CD14-positive monocyte (primary cell): ENCODE measurements around the gene UPK1B. TPM values are rescaled to one million over a fixed set of nuclear protein-coding genes. Genes with fewer than 3 reads are reported as not detected.

Source experiments
- DNase-seq, 3 donors: peaks; one replicate each; pipeline ENCODE4 v3.0.0-alpha.2; 2011 to 2022
- H2AFZ ChIP-seq: 2 replicates; pipeline ENCODE4 v1.6.0; 2012; ENCODE audit warnings: mild to moderate bottlenecking, low read depth, low read length, inconsistent platforms; ENCODE audit not compliant: insufficient read depth, poor library complexity, severe bottlenecking
- H3K27ac ChIP-seq, 2 donors: 1 replicate in 1 of 2; 2 replicates in 1 of 2; pipeline ENCODE4 v1.5.1; 2012 to 2013; ENCODE audit warnings: low read length in 2 of 2, control low read depth in 1 of 2, inconsistent platforms in 1 of 2, low read depth in 1 of 2, mild to moderate bottlenecking in 1 of 2
- H3K27me3 ChIP-seq, 2 donors: one replicate each; pipeline versions ENCODE4 v1.6.0 to v1.6.1; 2011 to 2013; ENCODE audit warnings: low read length in 2 of 2; ENCODE audit not compliant: control insufficient read depth in 2 of 2, insufficient read depth in 2 of 2
- H3K36me3 ChIP-seq, 2 donors: replicated peaks in 1 of 2; 1 replicate in 1 of 2; 2 replicates in 1 of 2; pipeline versions ENCODE4 v1.5.1 to v1.6.1; 2012 to 2013; ENCODE audit warnings: low read length in 2 of 2, control low read depth in 1 of 2, inconsistent platforms in 1 of 2, mild to moderate bottlenecking in 1 of 2; ENCODE audit not compliant: insufficient read depth in 2 of 2, control insufficient read depth in 1 of 2
- H3K4me1 ChIP-seq, 2 donors: 1 replicate in 1 of 2; 2 replicates in 1 of 2; pipeline versions ENCODE4 v1.5.1 to v1.6.1; 2012 to 2013; ENCODE audit warnings: low read length in 2 of 2, control low read depth in 1 of 2, inconsistent platforms in 1 of 2, mild to moderate bottlenecking in 1 of 2, moderate library complexity in 1 of 2; ENCODE audit not compliant: insufficient read depth in 2 of 2, control insufficient read depth in 1 of 2
- H3K4me2 ChIP-seq: replicated peaks from 2 replicates; pipeline ENCODE3; 2012; ENCODE audit warnings: low read length, moderate library complexity, mild to moderate bottlenecking; ENCODE audit not compliant: poor library complexity, severe bottlenecking; ENCODE audit errors: extremely low read depth
- H3K4me3 ChIP-seq, 3 experiments: fragments of 200-600 bp in 1 of 3; sonication (generic) in 1 of 3; replicated peaks in 1 of 3; 1 replicate in 2 of 3; 2 replicates in 1 of 3; pipeline ENCODE4 v1.5.1; 2011 to 2013; ENCODE audit warnings: low read length in 3 of 3, mild to moderate bottlenecking in 3 of 3, control low read depth in 2 of 3, low read depth in 2 of 3, inconsistent platforms in 1 of 3, moderate library complexity in 1 of 3
- H3K79me2 ChIP-seq: 2 replicates; pipeline ENCODE4 v1.6.0; 2012; ENCODE audit warnings: mild to moderate bottlenecking, control low read depth, inconsistent platforms, low read length, moderate library complexity; ENCODE audit not compliant: insufficient read depth
- H3K9ac ChIP-seq: 2 replicates; pipeline ENCODE4 v1.6.0; 2017; ENCODE audit warnings: low read length, mild to moderate bottlenecking; ENCODE audit not compliant: insufficient read depth, poor library complexity, severe bottlenecking
- H3K9me3 ChIP-seq, 2 donors: replicated peaks in 1 of 2; 1 replicate in 1 of 2; 2 replicates in 1 of 2; pipeline versions ENCODE4 v1.5.1 to v1.6.1; 2012 to 2013; ENCODE audit warnings: low read length in 2 of 2, control low read depth in 1 of 2; ENCODE audit not compliant: control insufficient read depth in 1 of 2, insufficient read depth in 1 of 2
- H4K20me1 ChIP-seq: 2 replicates; pipeline ENCODE4 v1.6.0; 2012; ENCODE audit warnings: mild to moderate bottlenecking, low read length, control low read depth, moderate library complexity; ENCODE audit not compliant: insufficient read depth
- H3K27ac Mint-ChIP-seq, 7 donors: one replicate each; pipeline ENCODE4 v1.8.0; 2020; ENCODE audit warnings: mild to moderate bottlenecking in 7 of 7, mixed read lengths in 7 of 7, moderate library complexity in 6 of 7, inconsistent platforms in 2 of 7
- H3K27me3 Mint-ChIP-seq, 3 donors: one replicate each; pipeline ENCODE4 v1.8.0; 2021 to 2022; ENCODE audit warnings: low read depth in 3 of 3, mild to moderate bottlenecking in 3 of 3, mixed read lengths in 3 of 3, moderate library complexity in 3 of 3, inconsistent platforms in 1 of 3
- H3K36me3 Mint-ChIP-seq, 2 donors: one replicate each; pipeline ENCODE4 v1.8.0; 2020; ENCODE audit warnings: mixed read lengths in 2 of 2, inconsistent platforms in 1 of 2, mild to moderate bottlenecking in 1 of 2
- H3K4me1 Mint-ChIP-seq: one replicate; pipeline ENCODE4 v1.8.0; 2020; ENCODE audit warnings: mild to moderate bottlenecking, mixed read lengths
- H3K4me3 Mint-ChIP-seq, 2 donors: one replicate each; pipeline ENCODE4 v1.8.0; 2020; ENCODE audit warnings: mild to moderate bottlenecking in 2 of 2, mixed read lengths in 2 of 2, moderate library complexity in 1 of 2
- H3K9me3 Mint-ChIP-seq, 7 donors: one replicate each; pipeline ENCODE4 v1.8.0; 2020 to 2022; ENCODE audit warnings: mixed read lengths in 7 of 7, mild to moderate bottlenecking in 6 of 7, moderate library complexity in 6 of 7, inconsistent platforms in 2 of 7
- WGBS: methylation state at CpG from one replicate; pipeline ENCODE4 v1.1.5; 2013; ENCODE audit warnings: missing lambda C conversion rate; ENCODE audit not compliant: insufficient coverage; 5-methylcytosine and 5-hydroxymethylcytosine counted together
- intact Hi-C, 2 donors: fragments of 100-400 bp; cut with micrococcal nuclease; formaldehyde crosslinking; loops; one replicate each; pipeline versions ENCODE4 v1.15.0 to v1.15.1; 2023
- polyA plus RNA-seq, 3 donors: library from polyadenylated mRNA; depleted of rRNA in 1 of 3; unstranded in 2 of 3; stranded (reverse) in 1 of 3; fragments of 300-500 nt in 2 of 3; fragments of >200 nt in 1 of 3; fragmentation: Illumina TruSeq in 2 of 3; gene quantifications; 1 replicate in 2 of 3; 2 replicates in 1 of 3; pipeline ENCODE4 v1.2.3, GENCODE V29; 2012 to 2021
- TF ChIP-seq, protein P1 (sequence below): fragments of 200-600 bp; IDR thresholded peaks from one replicate; pipeline ENCODE4 v1.8.0; 2022; ENCODE audit warnings: antibody characterized with exemption, mild to moderate bottlenecking

The UPK1B gene
- polyA plus RNA-seq, 3 donors, result not detected

DNA sequence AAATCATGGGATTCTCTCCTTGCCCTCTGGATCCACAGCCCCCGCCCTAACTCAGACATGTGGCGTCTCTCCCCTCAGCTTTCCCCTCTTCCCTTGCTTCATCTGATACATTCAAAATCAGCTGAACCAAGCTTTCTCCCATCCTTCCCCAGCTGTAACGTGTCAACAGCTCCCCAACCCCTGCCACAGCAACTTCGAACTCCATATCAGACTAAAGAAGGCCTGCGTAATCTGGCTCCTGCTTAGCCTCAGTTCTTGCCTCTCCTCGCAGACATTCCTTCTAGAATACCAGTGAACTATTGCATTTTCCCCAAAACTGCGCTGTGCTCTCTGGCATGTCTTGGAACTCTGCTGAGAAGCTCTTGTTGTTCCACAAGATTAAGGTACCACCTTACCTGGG is 49.0 kb downstream of the UPK1B start:
- Histone ChIP-seq H3K9me3 (no peaks in the 10 kb centered on the region), H2AFZ (no peak overlapping the region), H3K4me2 (no peak overlapping the region), H3K27me3 (no peaks in the 10 kb centered on the region), H3K4me1 (no peaks in the 10 kb centered on the region), H3K9ac (no peak overlapping the region), H3K36me3 (peaks cover 61 to 96% of the 10 kb centered on the region in 2 donors), H4K20me1 (no peaks in the 10 kb centered on the region), H3K79me2 (no peaks in the 10 kb centered on the region), H3K4me3 (no peak overlapping the region), H3K27ac (no peak overlapping the region)
- no peaks in the 10 kb centered on the region for H3K9me3 Mint-ChIP-seq
- H3K36me3 Mint-ChIP-seq, result peaks cover 73 to 88% of the 10 kb centered on the region in 2 donors
- intact Hi-C loops, result no loop called here
- H3K27ac Mint-ChIP-seq, result no peak overlapping the region
- no peak overlapping the region for H3K4me3 Mint-ChIP-seq
- no peaks in the 10 kb centered on the region for H3K27me3 Mint-ChIP-seq
- no peaks in the 10 kb centered on the region for H3K4me1 Mint-ChIP-seq
- TF ChIP-seq, protein P1, sequence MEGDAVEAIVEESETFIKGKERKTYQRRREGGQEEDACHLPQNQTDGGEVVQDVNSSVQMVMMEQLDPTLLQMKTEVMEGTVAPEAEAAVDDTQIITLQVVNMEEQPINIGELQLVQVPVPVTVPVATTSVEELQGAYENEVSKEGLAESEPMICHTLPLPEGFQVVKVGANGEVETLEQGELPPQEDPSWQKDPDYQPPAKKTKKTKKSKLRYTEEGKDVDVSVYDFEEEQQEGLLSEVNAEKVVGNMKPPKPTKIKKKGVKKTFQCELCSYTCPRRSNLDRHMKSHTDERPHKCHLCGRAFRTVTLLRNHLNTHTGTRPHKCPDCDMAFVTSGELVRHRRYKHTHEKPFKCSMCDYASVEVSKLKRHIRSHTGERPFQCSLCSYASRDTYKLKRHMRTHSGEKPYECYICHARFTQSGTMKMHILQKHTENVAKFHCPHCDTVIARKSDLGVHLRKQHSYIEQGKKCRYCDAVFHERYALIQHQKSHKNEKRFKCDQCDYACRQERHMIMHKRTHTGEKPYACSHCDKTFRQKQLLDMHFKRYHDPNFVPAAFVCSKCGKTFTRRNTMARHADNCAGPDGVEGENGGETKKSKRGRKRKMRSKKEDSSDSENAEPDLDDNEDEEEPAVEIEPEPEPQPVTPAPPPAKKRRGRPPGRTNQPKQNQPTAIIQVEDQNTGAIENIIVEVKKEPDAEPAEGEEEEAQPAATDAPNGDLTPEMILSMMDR, result no peak
- 96% methylated on average over 7 of the region's 7 CpGs for WGBS
- no peak for DNase-seq

DNA sequence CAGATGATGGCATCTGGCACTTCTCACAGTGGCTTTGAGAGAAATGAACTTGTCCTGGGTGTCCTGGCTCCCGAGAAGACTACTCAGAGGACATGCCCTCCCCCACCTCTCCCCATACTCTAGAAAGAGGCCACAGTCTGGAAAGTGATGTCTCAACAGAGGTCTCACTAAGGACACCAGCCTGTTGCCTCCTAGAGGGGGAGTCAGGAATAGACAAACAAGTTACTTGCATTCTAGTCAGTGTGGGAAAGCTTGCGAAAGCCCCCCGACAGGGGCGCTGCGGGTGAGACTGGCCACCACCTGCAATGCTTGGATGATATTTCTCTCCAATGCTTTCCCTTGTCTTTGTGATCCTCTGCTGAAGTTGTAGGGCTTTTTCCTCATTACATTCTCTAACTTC is 50.1 kb downstream of the UPK1B start:
- no peak overlapping the region for H3K9ac ChIP-seq
- no peak overlapping the region for H3K4me3 ChIP-seq
- no peaks in the 10 kb centered on the region for H3K4me1 Mint-ChIP-seq
- H3K36me3 ChIP-seq, result peaks cover 51 to 96% of the 10 kb centered on the region in 2 donors
- H4K20me1 ChIP-seq, result no peaks in the 10 kb centered on the region
- 90% methylated on average over 2 of the region's 5 CpGs for WGBS
- no peak overlapping the region for H3K27ac ChIP-seq
- H3K79me2 ChIP-seq, result no peaks in the 10 kb centered on the region
- no peak for DNase-seq
- H3K27me3 ChIP-seq, result no peaks in the 10 kb centered on the region
- peak overlapping the region in 1 of 7 donors; percentile 35 for H3K27ac Mint-ChIP-seq
- TF ChIP-seq, protein P1, result no peak
- H3K4me1 ChIP-seq, result no peaks in the 10 kb centered on the region
- H3K4me2 ChIP-seq, result no peak overlapping the region
- H3K4me3 Mint-ChIP-seq, result no peak overlapping the region
- no peaks in the 10 kb centered on the region for H3K9me3 ChIP-seq
- H2AFZ ChIP-seq, result no peak overlapping the region
- no peaks in the 10 kb centered on the region for H3K9me3 Mint-ChIP-seq
- no peaks in the 10 kb centered on the region for H3K27me3 Mint-ChIP-seq
- peaks cover 79 to 86% of the 10 kb centered on the region in 2 donors for H3K36me3 Mint-ChIP-seq
- intact Hi-C loops, result no loop called here
